LNCaP clone FGC (cell line): ENCODE measurements around the gene HYAL2.

Source experiments
- DNase-seq: peaks from one replicate; pipeline ENCODE4 v3.0.0-alpha.2; 2011; ENCODE audit warnings: low read depth
- H3K4me3 ChIP-seq: 2 replicates; pipeline ENCODE4 v1.5.1; 2011; ENCODE audit warnings: mild to moderate bottlenecking, low read depth, low read length, control low read depth
- TF ChIP-seq, protein P1 (sequence below): IDR thresholded peaks from 2 replicates; pipeline ENCODE4 v1.5.1; 2012; ENCODE audit warnings: mild to moderate bottlenecking; ENCODE audit not compliant: control insufficient read depth, insufficient read depth; ENCODE audit errors: extremely low read depth

The HYAL2 gene

DNA sequence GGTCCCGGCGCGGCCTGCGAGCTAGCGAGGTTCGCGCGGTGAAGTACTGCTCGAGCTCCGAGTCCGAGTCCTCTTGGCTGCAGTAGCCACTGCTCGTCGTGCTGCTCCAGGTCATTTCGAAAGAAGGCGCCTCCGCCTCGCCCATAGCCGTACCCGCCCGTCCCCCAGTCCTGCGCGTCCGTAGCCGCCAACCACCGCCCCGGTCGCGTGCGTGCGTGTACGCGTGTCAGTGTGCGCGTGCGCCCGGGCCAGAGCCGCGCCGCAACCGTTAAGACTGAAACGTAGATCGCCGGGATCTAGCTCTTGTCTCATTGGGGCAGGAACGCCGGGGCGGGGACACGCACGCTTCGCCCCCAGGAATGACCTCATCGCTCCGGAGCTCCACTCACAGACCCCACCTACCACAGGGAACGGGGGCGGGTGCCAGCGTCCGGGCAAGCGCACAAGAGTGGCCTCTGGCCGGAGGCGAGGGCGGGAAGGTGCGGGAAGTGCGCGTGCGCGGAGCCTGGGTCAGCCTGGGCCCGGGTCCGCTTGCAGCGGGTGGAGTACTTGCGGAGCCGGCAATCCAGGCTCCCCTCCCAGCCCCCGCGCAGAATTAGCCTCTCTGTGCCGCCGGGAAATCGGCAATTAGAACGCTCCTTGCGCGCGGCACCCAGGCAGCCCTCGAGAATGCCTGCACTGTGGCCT, 14.8 kb upstream of the HYAL2 start:
- peak; percentile 99 for DNase-seq
- TF ChIP-seq, protein P1, sequence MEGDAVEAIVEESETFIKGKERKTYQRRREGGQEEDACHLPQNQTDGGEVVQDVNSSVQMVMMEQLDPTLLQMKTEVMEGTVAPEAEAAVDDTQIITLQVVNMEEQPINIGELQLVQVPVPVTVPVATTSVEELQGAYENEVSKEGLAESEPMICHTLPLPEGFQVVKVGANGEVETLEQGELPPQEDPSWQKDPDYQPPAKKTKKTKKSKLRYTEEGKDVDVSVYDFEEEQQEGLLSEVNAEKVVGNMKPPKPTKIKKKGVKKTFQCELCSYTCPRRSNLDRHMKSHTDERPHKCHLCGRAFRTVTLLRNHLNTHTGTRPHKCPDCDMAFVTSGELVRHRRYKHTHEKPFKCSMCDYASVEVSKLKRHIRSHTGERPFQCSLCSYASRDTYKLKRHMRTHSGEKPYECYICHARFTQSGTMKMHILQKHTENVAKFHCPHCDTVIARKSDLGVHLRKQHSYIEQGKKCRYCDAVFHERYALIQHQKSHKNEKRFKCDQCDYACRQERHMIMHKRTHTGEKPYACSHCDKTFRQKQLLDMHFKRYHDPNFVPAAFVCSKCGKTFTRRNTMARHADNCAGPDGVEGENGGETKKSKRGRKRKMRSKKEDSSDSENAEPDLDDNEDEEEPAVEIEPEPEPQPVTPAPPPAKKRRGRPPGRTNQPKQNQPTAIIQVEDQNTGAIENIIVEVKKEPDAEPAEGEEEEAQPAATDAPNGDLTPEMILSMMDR, result no peak
- peak overlapping the region; percentile 89 for H3K4me3 ChIP-seq

DNA sequence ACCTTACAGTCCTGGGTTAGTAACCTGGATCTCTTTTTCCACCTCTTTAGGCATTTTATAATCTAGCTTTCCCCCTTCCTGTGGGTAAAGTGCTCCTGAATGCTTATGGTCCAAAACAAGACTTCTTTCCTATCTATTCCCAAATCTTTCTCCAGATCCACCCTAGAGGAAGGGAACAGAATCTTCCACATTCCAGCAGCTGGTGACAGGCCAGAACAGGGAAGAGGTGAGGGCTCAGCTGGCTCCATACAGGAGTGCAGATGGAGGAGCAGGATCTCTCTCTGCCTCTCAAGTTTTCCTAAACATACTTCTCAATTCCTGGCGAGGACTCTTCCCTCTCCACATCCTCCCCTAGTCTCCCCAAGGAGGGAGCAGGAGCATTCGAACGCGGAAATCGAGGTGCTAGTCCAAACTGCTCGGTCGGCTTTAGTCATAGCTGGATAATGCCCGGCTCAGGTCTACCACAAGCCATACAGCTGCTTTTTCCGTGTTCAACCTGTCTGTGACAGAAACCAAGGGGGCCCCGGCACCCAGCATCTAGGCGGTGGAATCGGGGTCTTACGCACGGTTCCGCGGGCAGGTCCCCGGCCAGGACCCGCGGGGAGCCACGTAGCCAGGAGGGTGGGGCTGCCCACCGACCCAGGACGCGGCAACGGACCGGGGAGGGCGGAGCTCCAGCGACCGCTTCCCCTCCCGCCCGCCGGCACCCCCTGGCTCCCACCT, 14.1 kb upstream of the HYAL2 start:
- TF ChIP-seq, protein P1, result no peak
- peak overlapping the region; percentile 89 for H3K4me3 ChIP-seq
- no peak for DNase-seq

DNA sequence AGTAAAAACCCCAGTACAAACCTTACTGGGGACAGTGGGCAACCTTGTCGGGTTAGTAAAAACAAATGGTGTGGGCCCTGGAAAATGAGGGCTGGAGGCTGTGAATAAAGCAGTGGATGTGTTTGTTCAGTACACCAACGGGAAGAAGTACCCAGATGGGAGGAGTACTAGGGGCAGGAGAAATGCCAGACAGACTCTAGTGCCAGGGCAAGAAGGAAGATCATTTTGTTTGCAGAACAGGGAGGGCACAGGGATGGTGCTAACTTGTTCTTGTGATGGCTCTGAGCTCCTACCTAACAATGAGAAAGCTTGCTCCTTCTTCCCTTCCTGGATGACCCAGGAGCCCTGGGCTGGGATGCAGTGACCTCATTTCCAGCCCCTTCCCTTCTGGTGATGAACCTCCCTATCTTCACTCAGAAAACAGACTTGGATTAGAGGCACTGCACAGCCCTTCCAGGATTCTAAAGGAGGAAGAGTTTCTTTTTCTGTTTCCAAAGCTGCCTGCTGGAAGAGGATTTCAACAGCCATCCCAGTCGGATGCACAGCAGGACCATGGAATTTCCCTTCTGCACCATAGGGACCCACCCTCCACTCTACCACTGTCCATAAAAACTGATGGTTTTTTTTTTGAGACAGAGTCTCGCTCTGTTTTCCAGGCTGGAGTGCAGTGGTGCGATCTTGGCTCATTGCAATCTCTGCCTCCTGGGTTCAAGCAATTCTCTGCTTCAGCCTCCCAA, 12.0 kb upstream of the HYAL2 start:
- TF ChIP-seq, protein P1, result no peak
- peak overlapping the region; percentile 89 for H3K4me3 ChIP-seq
- peak; percentile 89 for DNase-seq

DNA sequence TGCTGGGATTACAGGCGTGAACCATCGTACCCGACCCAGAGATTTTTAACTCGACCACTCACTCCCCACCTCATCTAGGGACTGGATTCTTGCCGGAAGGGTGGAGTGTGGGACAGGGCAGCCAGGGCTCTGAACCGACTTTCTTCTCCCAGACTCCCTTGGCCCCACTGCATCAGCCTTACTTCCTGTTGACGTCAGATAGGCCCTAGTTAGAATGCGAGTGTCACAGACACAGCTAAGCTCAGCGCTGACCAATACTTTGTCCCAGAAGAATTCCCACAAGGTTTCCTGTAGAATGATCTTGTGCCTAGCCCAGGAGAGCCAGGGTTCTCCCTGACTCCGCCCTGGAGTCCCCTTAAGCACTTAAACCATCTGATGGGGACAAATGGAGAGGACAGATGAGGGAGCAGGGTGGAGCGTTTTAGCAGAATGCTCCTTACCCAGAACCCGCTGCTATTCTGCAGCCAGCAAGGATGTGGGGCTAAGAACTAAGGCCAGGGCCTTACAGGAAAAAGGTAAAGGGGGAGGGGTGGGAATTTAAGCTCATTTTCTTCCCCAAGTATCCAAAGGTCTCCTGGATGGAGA, 11.3 kb upstream of the HYAL2 start:
- DNase-seq, result no peak
- H3K4me3 ChIP-seq, result peak overlapping the region; percentile 89
- TF ChIP-seq, protein P1, result no peak

DNA sequence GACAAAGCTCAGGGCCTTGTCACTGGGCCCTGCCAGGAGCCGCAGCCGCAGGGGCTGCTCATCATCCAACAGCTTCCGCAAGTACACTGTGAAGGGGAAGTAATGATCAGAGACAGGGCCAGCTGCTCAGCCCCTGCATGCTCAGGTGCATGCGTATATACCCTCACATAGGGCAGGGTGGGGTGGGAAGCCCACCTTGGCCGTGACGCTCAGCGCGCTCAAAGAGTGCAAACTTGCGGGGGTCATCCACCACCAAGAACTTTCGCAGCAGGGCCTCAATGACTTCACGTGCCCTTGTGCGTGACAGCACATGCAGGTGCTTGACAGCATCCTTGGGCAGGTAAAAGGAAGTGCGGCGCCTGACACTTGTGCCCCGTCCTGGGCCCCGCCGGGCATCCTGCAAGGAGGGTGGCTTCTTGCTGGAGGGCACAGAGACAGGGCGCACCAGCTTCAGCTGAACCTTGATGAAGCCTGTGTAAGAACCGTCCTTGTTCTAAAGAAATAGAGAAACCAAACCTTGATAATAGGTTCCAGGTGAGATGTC, 8.9 kb upstream of the HYAL2 start:
- no peak overlapping the region for H3K4me3 ChIP-seq
- TF ChIP-seq, protein P1, result no peak
- no peak for DNase-seq

DNA sequence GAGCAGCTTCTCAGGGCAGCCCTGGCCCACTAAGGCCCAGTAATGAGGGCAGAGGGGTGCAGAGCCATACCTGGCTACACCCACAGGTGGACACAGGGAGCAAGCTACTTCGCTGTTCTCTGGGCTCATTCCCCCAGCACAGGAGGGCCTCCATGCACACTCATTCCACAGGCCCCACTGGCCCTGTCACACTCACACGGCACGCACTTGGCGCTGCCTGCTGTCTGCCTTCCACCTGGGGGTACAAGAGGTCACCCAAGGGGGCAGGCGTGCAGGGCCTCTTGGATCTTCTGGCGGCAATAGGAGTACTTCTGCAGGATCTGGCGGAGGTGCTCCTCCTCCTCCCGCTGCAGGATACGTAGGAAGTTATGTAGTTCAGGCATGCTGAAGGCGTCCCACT, 7.8 kb upstream of the HYAL2 start:
- no peak for DNase-seq
- no peak overlapping the region for H3K4me3 ChIP-seq
- TF ChIP-seq, protein P1, result no peak
